ENCODE results near the gene ANKS1B.
A peak's percentile ranks its signal among the peaks of the same experiment; 100 is the strongest.
"Not testable (repeated sequence)": the region's sequence is repeated elsewhere in the genome, so short reads cannot be mapped to it uniquely, and the experiment has no call there.

ANKS1B gene

DNA sequence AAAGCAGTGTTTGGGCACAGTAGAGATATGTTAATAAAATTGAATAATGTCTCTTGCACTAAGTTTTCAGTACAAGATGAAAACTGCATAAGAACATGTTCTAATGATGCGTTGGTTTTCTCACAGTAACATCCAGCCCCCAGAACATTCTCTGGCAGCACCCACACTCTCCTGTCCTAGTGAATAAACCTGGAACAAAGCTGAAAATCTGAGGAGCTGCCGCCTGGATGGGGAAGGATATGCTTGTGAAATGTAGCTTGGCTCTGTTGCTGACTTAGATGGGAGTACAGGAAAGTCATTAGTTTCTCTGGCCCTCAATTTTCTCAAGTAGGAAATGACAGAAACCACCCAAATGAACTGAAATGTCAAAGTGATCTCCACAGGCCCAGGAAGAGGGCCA, 1015.8 kb downstream of the ANKS1B start:
- no peak overlapping the region for H3K4me3 ChIP-seq (ENCODE audit: control insufficient read depth, low read depth, low read length)
- DNase-seq (ENCODE audit: low read depth) = no peak
- TF ChIP-seq CTCF (IDR thresholded peaks at IDR 0.05; ENCODE audit: control insufficient read depth, insufficient read depth, low read depth, low read length, missing control alignments) = no peak

DNA sequence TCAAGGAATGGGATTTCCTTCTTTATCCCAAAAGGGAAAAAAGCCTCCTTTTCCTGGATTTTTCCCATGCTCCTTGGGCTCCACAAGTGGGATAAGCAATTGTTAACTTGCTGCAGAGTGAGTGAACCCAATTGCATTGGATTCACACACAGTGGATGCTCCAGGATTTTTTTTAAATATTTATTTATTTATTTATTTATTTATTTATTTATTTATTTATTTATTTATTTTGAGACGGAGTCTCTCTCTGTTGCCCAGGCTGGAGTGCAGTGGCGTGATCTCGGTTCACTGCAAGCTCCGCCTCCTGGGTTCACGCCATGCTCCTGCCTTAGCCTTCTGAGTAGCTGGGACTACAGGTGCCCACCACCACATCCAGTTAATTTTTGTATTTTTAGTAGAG, 1027.6 kb downstream of the ANKS1B start:
- H3K4me3 ChIP-seq (ENCODE audit: control insufficient read depth, low read depth, low read length); DNase-seq (ENCODE audit: low read depth): not testable (repeated sequence)

GRCh38 chr12:98955284-98955683, 1029.5 kb downstream of the ANKS1B start:
- peak; percentile 46 for TF ChIP-seq CTCF (IDR thresholded peaks at IDR 0.05; ENCODE audit: control insufficient read depth, insufficient read depth, low read depth, low read length, missing control alignments)
- H3K4me3 ChIP-seq (ENCODE audit: control insufficient read depth, low read depth, low read length) = no peak overlapping the region
- no peak for DNase-seq (ENCODE audit: low read depth)

DNA sequence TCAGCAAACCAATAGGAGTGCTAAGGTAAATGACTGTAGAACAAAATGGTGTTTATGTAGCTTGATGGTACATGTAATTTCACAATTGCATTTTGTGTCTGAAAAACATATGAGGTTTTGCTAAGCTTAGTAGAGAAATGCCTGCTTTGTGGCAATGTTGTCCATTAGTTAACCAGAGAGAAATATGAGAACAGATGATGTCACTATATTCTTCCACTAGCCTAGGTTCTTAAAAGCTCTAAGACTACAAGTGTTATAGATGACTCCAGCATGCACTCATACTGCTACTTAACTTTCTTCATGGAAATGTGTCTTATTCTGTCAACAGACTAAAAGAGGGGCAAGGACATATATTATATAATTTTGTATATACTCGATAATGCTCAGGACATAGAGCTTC, 1030.2 kb downstream of the ANKS1B start:
- no peak for TF ChIP-seq CTCF (IDR thresholded peaks at IDR 0.05; ENCODE audit: control insufficient read depth, insufficient read depth, low read depth, low read length, missing control alignments)
- H3K4me3 ChIP-seq (ENCODE audit: control insufficient read depth, low read depth, low read length) = no peak overlapping the region
- DNase-seq (ENCODE audit: low read depth) = no peak

DNA sequence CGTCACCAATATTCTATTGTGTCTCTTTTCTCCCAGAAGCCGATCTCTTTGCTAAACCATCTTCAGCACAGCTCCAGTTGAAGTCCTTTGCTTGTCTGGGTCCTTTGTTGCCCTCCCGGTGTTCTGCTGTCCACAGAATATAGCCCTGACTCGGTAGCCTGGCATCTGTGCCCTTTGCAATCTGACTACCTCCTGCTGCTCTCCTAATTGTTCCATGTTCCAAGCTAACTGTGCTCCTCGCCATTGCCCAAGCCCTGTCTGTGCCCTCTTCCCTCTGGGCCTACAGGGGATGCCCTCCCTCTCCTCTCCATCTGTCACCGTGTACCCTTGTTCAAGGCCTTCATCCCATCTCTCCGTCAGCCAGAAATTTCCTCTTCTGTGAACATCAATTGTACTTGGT, 1033.3 kb downstream of the ANKS1B start:
- no peak for TF ChIP-seq CTCF (IDR thresholded peaks at IDR 0.05; ENCODE audit: control insufficient read depth, insufficient read depth, low read depth, low read length, missing control alignments)
- no peak for DNase-seq (ENCODE audit: low read depth)
- H3K4me3 ChIP-seq (ENCODE audit: control insufficient read depth, low read depth, low read length) = no peak overlapping the region

DNA sequence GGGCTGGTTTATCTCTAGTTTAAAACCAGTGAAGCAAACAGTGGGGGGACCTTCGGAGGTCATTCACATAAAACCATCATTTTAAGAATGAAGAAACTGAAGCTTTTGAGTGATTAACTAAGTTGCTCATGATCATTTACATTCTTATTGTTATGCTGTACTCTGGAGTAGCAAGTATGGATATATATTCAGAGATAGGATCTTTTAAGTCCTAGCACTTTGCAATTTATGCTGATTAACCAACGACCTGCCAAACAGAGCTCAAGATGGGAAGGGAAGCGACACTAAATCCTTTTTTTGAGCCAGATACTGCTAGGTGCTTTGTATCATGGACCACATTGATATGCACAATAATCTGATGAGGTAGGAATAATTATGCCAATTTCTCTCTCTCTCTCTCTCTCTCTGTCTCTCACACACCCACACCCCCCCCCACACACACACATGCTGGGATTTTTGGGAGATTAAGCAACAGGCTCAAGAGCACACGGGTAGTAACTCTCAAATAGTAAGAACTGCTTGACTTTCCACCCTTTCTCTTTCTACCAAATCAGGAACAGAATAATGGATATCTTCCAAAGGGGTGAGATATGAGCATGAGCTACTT, 1036.3 kb downstream of the ANKS1B start:
- H3K4me3 ChIP-seq (ENCODE audit: control insufficient read depth, low read depth, low read length) = no peak overlapping the region
- TF ChIP-seq CTCF (IDR thresholded peaks at IDR 0.05; ENCODE audit: control insufficient read depth, insufficient read depth, low read depth, low read length, missing control alignments) = no peak
- no peak for DNase-seq (ENCODE audit: low read depth)

- DNase-seq (ENCODE audit: low read depth) = no peak
- TF ChIP-seq CTCF (IDR thresholded peaks at IDR 0.05; ENCODE audit: control insufficient read depth, insufficient read depth, low read depth, low read length, missing control alignments) = no peak
- no peak overlapping the region for H3K4me3 ChIP-seq (ENCODE audit: control insufficient read depth, low read depth, low read length)
Observed at GRCh38 chr12:98945864-98946263, 1038.9 kb downstream of the ANKS1B start.

Measured in AG09309 (cell line).